MG63 (cell line): Measurements from ENCODE around the gene INHBE. TPM values are rescaled to one million over a fixed set of nuclear protein-coding genes. Genes with fewer than 3 reads are reported as not detected.
"Not testable (repeated sequence)": the region's sequence is repeated elsewhere in the genome, so short reads cannot be mapped to it uniquely, and the experiment has no call there.

Experiments
- DNase-seq: peaks from one replicate; pipeline ENCODE4 v3.0.0-alpha.2; 2020
- H3K27me3 ChIP-seq: fragments of 250-450 bp; sonication (Bioruptor Pico); 2 replicates; pipeline ENCODE4 v1.5.1; 2020; ENCODE audit warnings: mild to moderate bottlenecking, moderate library complexity
- H3K36me3 ChIP-seq: fragments of 250-450 bp; sonication (Bioruptor Pico); 2 replicates; pipeline ENCODE4 v1.5.1; 2020; ENCODE audit warnings: mild to moderate bottlenecking, moderate library complexity
- H3K4me3 ChIP-seq: fragments of 250-450 bp; sonication (Bioruptor Pico); 2 replicates; pipeline ENCODE4 v1.5.1; 2020; ENCODE audit warnings: mild to moderate bottlenecking, moderate library complexity
- H3K9me3 ChIP-seq: fragments of 250-450 bp; sonication (Bioruptor Pico); 2 replicates; pipeline ENCODE4 v1.5.1; 2020; ENCODE audit warnings: mild to moderate bottlenecking, moderate library complexity
- total RNA-seq: library from RNA; depleted of rRNA; stranded (reverse); fragments of >200 nt; shearing (Covaris generic); gene quantifications from 2 replicates; pipeline ENCODE4 v1.2.3, GENCODE V29; 2014; ENCODE audit warnings: low replicate concordance; rRNA removed

INHBE gene
- total RNA-seq, 1 experiment from 2014 or later, result 7.4 TPM

DNA sequence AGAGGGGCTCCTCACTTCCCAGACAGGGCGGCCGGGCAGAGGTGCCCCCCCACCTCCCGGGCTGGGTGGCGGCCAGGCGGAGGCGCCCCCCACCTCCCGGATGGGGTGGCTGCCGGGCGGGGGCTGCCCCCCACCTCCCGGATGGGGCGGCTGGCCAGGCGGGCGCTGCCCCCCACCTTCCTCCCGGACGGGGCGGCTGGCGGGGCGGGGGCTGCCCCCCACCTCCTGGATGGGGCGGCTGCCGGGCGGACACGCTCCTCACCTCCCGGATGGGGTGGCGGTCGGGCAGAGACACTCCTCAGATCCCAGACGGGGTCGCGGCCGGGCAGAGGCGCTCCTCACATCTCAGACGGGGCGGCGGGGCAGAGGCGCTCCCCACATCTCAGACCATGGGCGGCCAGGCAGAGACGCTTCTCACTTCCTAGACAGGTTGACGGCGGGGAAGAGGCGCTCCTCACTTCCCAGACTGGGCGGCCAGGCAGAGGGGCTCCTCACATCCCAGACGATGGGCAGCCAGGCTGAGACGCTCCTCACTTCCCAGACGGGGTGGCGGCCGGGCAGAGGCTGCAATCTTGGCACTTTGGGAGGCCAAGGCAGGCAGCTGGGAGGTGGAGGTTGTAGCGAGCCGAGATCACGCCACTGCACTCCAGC, 40.1 kb downstream of the INHBE start:
- not testable (repeated sequence) for H3K4me3 ChIP-seq, DNase-seq, H3K9me3 ChIP-seq, H3K27me3 ChIP-seq
- peaks cover 71% of the 10 kb centered on the region for H3K36me3 ChIP-seq

DNA sequence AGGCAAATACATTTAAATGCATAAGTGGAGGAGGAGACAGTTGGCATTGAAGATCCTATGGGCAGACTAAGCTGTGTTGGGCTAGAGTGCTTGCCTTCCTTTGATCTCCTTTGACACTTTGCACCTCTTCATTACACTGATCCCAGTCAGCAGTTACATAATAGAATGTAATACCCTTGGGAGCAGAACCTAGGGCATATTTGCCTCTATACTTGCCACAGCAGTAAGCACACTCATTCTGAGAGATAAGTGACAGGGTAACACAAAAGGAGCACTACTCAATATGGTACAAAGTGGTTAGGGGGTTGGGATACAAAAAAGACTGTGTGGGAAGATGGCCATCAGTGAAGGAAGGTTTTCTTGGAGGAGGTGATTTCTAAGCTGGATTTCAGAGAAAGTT, 41.7 kb downstream of the INHBE start:
- Histone ChIP-seq H3K9me3 (no peaks in the 10 kb centered on the region), H3K36me3 (peaks cover 74% of the 10 kb centered on the region), H3K27me3 (no peaks in the 10 kb centered on the region), H3K4me3 (no peak overlapping the region)
- no peak for DNase-seq

DNA sequence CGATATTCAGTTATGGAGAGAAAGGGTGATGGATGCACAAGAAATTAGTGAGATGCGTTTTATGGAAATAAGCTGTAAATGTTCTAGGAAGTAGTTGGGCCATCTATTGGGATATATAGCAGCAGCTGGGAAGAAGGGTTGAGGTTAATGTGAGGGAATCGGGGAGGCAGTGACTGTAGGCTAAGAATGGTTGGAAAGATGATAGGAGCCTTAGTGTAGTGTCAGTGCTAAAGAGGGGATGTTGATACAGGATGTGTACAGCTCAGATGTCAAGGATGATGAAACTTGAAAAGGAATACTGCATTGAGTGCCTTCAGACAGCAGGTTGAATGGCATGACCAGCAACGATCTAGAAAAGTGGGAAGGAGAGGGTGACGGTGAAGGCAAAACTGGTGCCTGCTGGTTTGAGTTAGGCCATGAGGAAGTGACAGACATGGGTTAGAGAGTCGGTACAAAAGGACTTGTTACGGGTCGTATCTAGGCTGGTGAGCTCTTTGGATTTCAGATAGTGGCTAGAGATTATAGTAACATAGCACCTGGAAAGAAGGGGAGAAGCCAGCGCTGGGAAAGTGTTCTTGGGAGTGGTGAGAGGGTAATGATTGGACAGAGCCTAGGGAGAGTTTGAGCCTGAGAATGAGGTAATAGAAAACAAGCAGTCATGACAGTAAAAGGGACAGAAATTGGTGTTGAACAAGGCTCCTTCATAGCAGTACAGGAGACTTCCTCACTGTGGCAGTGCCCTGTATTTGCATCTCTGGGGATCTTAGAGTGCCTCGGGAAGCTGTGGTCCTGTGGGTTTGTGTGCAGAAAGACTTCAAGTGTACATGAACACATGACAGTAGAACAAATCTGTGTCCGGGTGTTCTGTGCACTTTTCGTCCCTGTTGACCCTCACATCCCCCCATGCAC, 42.4 kb downstream of the INHBE start:
- peaks cover 76% of the 10 kb centered on the region for H3K36me3 ChIP-seq
- no peak overlapping the region for H3K4me3 ChIP-seq
- no peaks in the 10 kb centered on the region for H3K27me3 ChIP-seq
- no peaks in the 10 kb centered on the region for H3K9me3 ChIP-seq
- DNase-seq, result no peak

DNA sequence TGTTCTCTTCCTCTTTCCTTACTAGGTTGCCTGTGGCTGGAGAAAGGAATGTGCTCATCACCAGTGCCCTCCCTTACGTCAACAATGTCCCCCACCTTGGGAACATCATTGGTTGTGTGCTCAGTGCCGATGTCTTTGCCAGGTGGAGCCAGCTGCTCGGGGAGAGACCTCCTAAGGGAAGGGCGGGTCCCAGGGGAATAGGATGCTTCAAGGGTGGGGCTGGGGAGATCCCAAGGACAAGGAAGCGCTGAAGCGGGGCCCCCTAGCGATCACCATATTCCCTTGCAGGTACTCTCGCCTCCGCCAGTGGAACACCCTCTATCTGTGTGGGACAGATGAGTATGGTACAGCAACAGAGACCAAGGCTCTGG, 43.0 kb downstream of the INHBE start:
- Histone ChIP-seq H3K9me3 (no peaks in the 10 kb centered on the region), H3K36me3 (peaks cover 73% of the 10 kb centered on the region), H3K27me3 (no peaks in the 10 kb centered on the region), H3K4me3 (no peak overlapping the region)
- DNase-seq, result no peak

DNA sequence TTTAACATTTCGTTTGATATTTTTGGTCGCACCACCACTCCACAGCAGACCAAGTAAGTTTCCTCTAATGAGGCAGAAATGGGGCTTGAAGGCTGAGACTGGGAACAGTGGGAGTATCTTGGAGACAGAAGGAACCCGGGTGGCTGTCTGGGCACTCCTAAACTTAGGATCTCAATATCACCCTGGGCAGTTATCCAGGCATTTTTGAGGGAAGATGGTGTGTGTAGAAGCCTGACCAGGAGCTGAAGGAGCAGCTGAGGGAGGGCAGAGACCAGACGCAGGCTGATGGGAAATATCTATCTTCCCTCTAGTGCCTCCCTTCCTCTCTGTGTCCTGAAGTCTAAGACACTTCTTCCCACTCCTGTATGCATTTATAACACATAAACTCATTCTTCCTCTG, 43.5 kb downstream of the INHBE start:
- Histone ChIP-seq H3K27me3 (no peaks in the 10 kb centered on the region), H3K36me3 (peaks cover 74% of the 10 kb centered on the region), H3K9me3 (no peaks in the 10 kb centered on the region), H3K4me3 (no peak overlapping the region)
- DNase-seq, result no peak

DNA sequence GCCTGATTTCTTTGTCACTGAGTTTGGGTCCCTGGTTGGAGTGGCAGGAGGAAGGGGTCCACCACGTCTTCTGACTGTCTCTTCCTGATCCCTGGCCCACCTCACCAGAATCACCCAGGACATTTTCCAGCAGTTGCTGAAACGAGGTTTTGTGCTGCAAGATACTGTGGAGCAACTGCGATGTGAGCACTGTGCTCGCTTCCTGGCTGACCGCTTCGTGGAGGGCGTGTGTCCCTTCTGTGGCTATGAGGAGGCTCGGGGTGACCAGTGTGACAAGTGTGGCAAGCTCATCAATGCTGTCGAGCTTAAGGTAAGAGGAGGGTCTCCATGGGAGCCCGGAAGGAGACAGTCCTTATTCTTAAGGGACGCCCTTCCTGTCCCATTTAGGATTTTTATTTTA, 45.1 kb downstream of the INHBE start:
- Histone ChIP-seq H3K36me3 (peaks cover 81% of the 10 kb centered on the region), H3K4me3 (no peak overlapping the region), H3K9me3 (no peaks in the 10 kb centered on the region), H3K27me3 (no peaks in the 10 kb centered on the region)
- DNase-seq, result no peak

DNA sequence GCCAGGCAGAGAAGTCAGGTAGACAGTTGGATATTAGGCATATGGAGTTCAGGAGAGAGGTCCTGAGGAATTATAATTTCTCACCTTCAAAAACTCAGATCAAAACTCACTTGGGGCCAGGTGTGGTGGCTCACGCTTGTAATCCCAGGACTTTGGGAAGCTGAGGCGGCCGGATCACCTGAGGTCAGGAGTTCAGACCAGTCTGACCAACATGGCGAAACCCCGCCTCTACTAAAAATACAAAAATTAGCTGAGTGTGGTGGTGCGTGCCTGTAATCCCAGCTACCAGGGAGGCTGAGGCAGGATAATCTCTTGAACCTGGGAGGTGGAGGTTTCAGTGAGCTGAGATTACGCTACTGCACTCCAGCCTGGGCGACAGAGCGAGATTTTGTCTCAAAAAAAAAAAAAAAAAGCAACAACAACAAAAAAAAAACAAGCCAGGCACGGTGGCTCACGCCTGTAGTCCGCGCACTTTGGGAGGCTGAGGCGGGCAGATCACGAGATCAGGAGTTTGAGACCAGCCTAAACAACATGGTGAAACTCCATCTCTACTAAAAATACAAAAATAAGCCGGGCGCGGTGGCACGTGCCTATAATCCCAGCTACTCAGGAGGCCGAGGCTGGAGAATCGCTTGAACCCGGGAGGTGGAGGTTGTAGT, 47.3 kb downstream of the INHBE start:
- H3K9me3 ChIP-seq, H3K4me3 ChIP-seq, DNase-seq, H3K27me3 ChIP-seq: not testable (repeated sequence)
- peaks cover 76% of the 10 kb centered on the region for H3K36me3 ChIP-seq

DNA sequence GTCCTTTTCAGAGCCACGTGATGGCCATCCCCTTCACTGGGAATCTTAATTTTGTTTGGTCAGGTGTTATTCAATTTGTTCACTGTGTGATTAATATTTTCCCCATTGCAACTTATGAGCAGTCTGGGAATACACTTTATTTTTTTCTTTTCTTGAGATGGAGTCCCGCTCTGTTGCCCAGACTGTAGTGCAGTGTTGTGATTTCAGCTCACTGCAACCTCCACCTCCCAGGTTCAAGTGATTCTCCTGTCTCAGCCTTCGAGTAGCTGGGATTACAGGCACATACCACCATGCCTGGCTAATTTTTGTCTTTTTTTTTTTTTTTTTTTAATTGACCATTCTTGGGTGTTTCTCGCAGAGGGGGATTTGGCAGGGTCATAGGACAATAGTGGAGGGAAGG, 51.4 kb downstream of the INHBE start:
- DNase-seq, H3K27me3 ChIP-seq: not testable (repeated sequence)
- H3K36me3 ChIP-seq, result peaks cover 67% of the 10 kb centered on the region

More for the DNA sequence above, 51.4 kb downstream of the INHBE start:
- not testable (repeated sequence) for H3K9me3 ChIP-seq, H3K4me3 ChIP-seq

Other genes with a start within 250 kb of the INHBE start
- 1.2 TPM in 1 of 2 replicates, not detected in the other for gene NXPH4, start 238.5 kb upstream of the INHBE start, total RNA-seq
- gene SHMT2, start 225.6 kb upstream of the INHBE start, total RNA-seq, result 232 and 343 TPM in 2 replicates
- gene STAC3, start 204.1 kb upstream of the INHBE start, total RNA-seq, result 0.86 TPM in 1 of 2 replicates, not detected in the other
- gene R3HDM2, start 24.3 kb upstream of the INHBE start, total RNA-seq, result 8.2 and 8.7 TPM in 2 replicates
- not detected in 2 replicates for gene INHBC, start 20.5 kb upstream of the INHBE start, total RNA-seq
- gene GLI1, start 4.5 kb downstream of the INHBE start, total RNA-seq, result 0.03 TPM in 1 of 2 replicates, not detected in the other
- not detected in 2 replicates for gene ARHGAP9, start 24.6 kb downstream of the INHBE start, total RNA-seq
- gene MARS1, start 32.8 kb downstream of the INHBE start, total RNA-seq, result 245 and 285 TPM in 2 replicates
- 9.9 and 17.1 TPM in 2 replicates for gene DDIT3, start 65.2 kb downstream of the INHBE start, total RNA-seq
- gene MBD6, start 67.5 kb downstream of the INHBE start, total RNA-seq, result 0.07 and 3.0 TPM in 2 replicates
- gene DCTN2, start 91.9 kb downstream of the INHBE start, total RNA-seq, result 158 and 249 TPM in 2 replicates
- gene KIF5A, start 94.7 kb downstream of the INHBE start, total RNA-seq, result not detected in 2 replicates
- 16.3 and 98.3 TPM in 2 replicates for gene PIP4K2C, start 135.9 kb downstream of the INHBE start, total RNA-seq
- 0.20 and 0.52 TPM in 2 replicates for gene DTX3, start 149.5 kb downstream of the INHBE start, total RNA-seq
- 17.0 and 17.4 TPM in 2 replicates for gene ARHGEF25, start 156.1 kb downstream of the INHBE start, total RNA-seq
- gene B4GALNT1, start 177.9 kb downstream of the INHBE start, total RNA-seq, result 8.9 and 13.9 TPM in 2 replicates
- 139 and 347 TPM in 2 replicates for gene OS9, start 238.8 kb downstream of the INHBE start, total RNA-seq